WTC11 (cell line): Measurements from ENCODE around the gene FPR2.

Experiments used
- AFF4 ChIP-seq: sonication (generic); formaldehyde crosslinking; IDR thresholded peaks from 2 replicates; pipeline ENCODE4 v1.8.1; 2023; ENCODE audit warnings: mild to moderate bottlenecking, missing genetic modification reagents, borderline replicate concordance
- ATF6 ChIP-seq: sonication (generic); formaldehyde crosslinking; IDR thresholded peaks from 2 replicates; pipeline ENCODE4 v1.8.1; 2023; ENCODE audit warnings: mild to moderate bottlenecking, missing genetic modification reagents
- CREB1 ChIP-seq: sonication (generic); formaldehyde crosslinking; IDR thresholded peaks from 2 replicates; pipeline ENCODE4 v1.8.0; 2023; ENCODE audit warnings: mild to moderate bottlenecking, missing genetic modification reagents
- CTCF ChIP-seq: fragments of 200-600 bp; IDR thresholded peaks from 2 replicates; pipeline ENCODE4 v1.8.0; 2022; ENCODE audit warnings: antibody characterized with exemption
- EMX1 ChIP-seq: fragments of 250-450 bp; sonication (Bioruptor Pico); IDR thresholded peaks from 2 replicates; pipeline ENCODE4 v1.8.0; 2021; ENCODE audit warnings: mild to moderate bottlenecking
- FOXJ3 ChIP-seq: sonication (generic); formaldehyde crosslinking; IDR thresholded peaks from 2 replicates; pipeline ENCODE4 v1.9.0; 2021; ENCODE audit warnings: missing genetic modification reagents, mild to moderate bottlenecking, borderline replicate concordance
- NR2C2 ChIP-seq: sonication (generic); formaldehyde crosslinking; IDR thresholded peaks from 2 replicates; pipeline ENCODE4 v1.8.0; 2022; ENCODE audit warnings: mild to moderate bottlenecking, missing genetic modification reagents
- SP1 ChIP-seq: sonication (generic); formaldehyde crosslinking; conservative IDR thresholded peaks from 2 replicates; pipeline ENCODE4 v1.8.1; 2022; ENCODE audit warnings: missing genetic modification reagents
- STAT6 ChIP-seq: sonication (generic); formaldehyde crosslinking; conservative IDR thresholded peaks from 2 replicates; pipeline ENCODE4 v1.8.1; 2023; ENCODE audit warnings: mild to moderate bottlenecking, low read depth, missing genetic modification reagents, moderate library complexity
- ZBTB21 ChIP-seq: sonication (generic); formaldehyde crosslinking; IDR thresholded peaks from 2 replicates; pipeline ENCODE4 v1.8.1; 2023; ENCODE audit warnings: mild to moderate bottlenecking, missing genetic modification reagents, borderline replicate concordance
- ZNF263 ChIP-seq: sonication (generic); formaldehyde crosslinking; IDR thresholded peaks from 2 replicates; pipeline ENCODE4 v1.8.1; 2022; ENCODE audit warnings: low read depth, mild to moderate bottlenecking, moderate library complexity, missing genetic modification reagents
- TF ChIP-seq, protein P1 (sequence below): sonication (generic); formaldehyde crosslinking; IDR thresholded peaks from 2 replicates; pipeline ENCODE4 v1.8.0; 2022; ENCODE audit warnings: mild to moderate bottlenecking, missing genetic modification reagents
- TF ChIP-seq, protein P2 (sequence below): sonication (generic); formaldehyde crosslinking; IDR thresholded peaks from 2 replicates; pipeline ENCODE4 v1.8.1; 2022; ENCODE audit warnings: mild to moderate bottlenecking, missing genetic modification reagents, moderate library complexity, borderline replicate concordance

- TF ChIP-seq NR2C2 (CRISPR knock-in tag), result no peak
- TF ChIP-seq ZBTB21 (CRISPR knock-in tag), result no peak
- TF ChIP-seq CTCF, result no peak
- TF ChIP-seq, protein P1, sequence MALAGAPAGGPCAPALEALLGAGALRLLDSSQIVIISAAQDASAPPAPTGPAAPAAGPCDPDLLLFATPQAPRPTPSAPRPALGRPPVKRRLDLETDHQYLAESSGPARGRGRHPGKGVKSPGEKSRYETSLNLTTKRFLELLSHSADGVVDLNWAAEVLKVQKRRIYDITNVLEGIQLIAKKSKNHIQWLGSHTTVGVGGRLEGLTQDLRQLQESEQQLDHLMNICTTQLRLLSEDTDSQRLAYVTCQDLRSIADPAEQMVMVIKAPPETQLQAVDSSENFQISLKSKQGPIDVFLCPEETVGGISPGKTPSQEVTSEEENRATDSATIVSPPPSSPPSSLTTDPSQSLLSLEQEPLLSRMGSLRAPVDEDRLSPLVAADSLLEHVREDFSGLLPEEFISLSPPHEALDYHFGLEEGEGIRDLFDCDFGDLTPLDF (CRISPR knock-in tag), result no peak
- no peak for TF ChIP-seq ZNF263 (CRISPR knock-in tag)
- no peak for TF ChIP-seq CREB1 (CRISPR knock-in tag)
- TF ChIP-seq STAT6 (CRISPR knock-in tag), result no peak
- no peak for TF ChIP-seq SP1 (CRISPR knock-in tag)
- no peak for TF ChIP-seq AFF4 (CRISPR knock-in tag)
- no peak for TF ChIP-seq ATF6 (CRISPR knock-in tag)
- TF ChIP-seq, protein P2, sequence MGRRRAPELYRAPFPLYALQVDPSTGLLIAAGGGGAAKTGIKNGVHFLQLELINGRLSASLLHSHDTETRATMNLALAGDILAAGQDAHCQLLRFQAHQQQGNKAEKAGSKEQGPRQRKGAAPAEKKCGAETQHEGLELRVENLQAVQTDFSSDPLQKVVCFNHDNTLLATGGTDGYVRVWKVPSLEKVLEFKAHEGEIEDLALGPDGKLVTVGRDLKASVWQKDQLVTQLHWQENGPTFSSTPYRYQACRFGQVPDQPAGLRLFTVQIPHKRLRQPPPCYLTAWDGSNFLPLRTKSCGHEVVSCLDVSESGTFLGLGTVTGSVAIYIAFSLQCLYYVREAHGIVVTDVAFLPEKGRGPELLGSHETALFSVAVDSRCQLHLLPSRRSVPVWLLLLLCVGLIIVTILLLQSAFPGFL (CRISPR knock-in tag), result no peak
- TF ChIP-seq FOXJ3 (CRISPR knock-in tag), result no peak
- TF ChIP-seq EMX1 (CRISPR knock-in tag), result no peak
These were observed 43.0 kb downstream of the FPR2 start for GRCh38 chr19:51803967-51804366.
